Uterus (tissue), 2 donors: ENCODE data around the gene TRA2A.

Experiments used
- CTCF ChIP-seq, 4 experiments: fragments of 200-600 bp in 2 of 4; fragments of 450-650 bp in 2 of 4; sonication (generic) in 2 of 4; IDR thresholded peaks; one replicate each; pipeline ENCODE4 v1.5.1; 2016 to 2019; ENCODE audit warnings: antibody characterized with exemption in 4 of 4, mild to moderate bottlenecking in 2 of 4, moderate library complexity in 1 of 4
- POLR2A ChIP-seq, 2 donors: fragments of 450-650 bp; IDR thresholded peaks; one replicate each; pipeline ENCODE4 v1.6.1; 2016; ENCODE audit warnings: antibody characterized with exemption in 2 of 2, mild to moderate bottlenecking in 1 of 2, moderate library complexity in 1 of 2

GRCh38 chr7:23470330-23471105, 61.3 kb downstream of the TRA2A start, which contains the start of gene IGF2BP3:
- no peak for TF ChIP-seq POLR2A (IDR thresholded peaks at IDR 0.05)
- no peak for TF ChIP-seq CTCF (IDR thresholded peaks at IDR 0.05)
